Endothelial cell of umbilical vein (primary cell): ENCODE data around the gene NTF4. TPM values are rescaled to one million over a fixed set of nuclear protein-coding genes. Genes with fewer than 3 reads are reported as not detected.

ENCODE experiments used
- BruUV-seq: library from RNA; stranded (reverse); fragments of 400-500 nt; replicated peaks from 2 replicates; lab custom pipeline; 2021; lab: Mats Ljungman, UMichigan
- CTCF ChIA-PET: fragments of 300-600, 350-600 bp; sonication (Branson Sonifier 250); formaldehyde crosslinking; loops from one replicate; lab custom pipeline; 2021; ENCODE audit warnings: antibody characterized with exemption, inconsistent platforms; lab: Charles Lee
- POLR2A ChIA-PET: fragments of 300-600, 350-600 bp; sonication (Branson Sonifier 250); formaldehyde crosslinking; loops from one replicate; lab custom pipeline; 2021; ENCODE audit warnings: antibody characterized with exemption, inconsistent platforms; lab: Charles Lee
- DNase-seq: peaks from one replicate; pipeline ENCODE4 v3.0.0-alpha.2; 2011; ENCODE audit warnings: low read depth, low spot score
- FAIRE-seq: peaks from 2 replicates; lab custom pipeline; 2011; peaks lifted over from hg19 to GRCh38; lab: Jason Lieb, UNC
- H2AFZ ChIP-seq: 2 replicates; pipeline ENCODE4 v1.6.0; 2012; ENCODE audit warnings: low read depth, low read length, control low read depth, inconsistent platforms
- H3K27ac ChIP-seq: 2 replicates; pipeline ENCODE4 v1.5.1; 2011; ENCODE audit warnings: low read depth, mild to moderate bottlenecking, control low read depth, low read length, moderate library complexity; ENCODE audit not compliant: insufficient read depth
- H3K27me3 ChIP-seq, 2 experiments: 2 replicates each; pipeline versions ENCODE4 v1.6.0 to v1.6.1; 2011; ENCODE audit warnings: low read length in 2 of 2, mixed read lengths in 1 of 2; ENCODE audit not compliant: control insufficient read depth in 2 of 2, insufficient read depth in 2 of 2
- H3K36me3 ChIP-seq, 2 experiments: 2 replicates in 1 of 2; 3 replicates in 1 of 2; pipeline ENCODE4 v1.5.1; 2011; ENCODE audit warnings: low read length in 2 of 2, mild to moderate bottlenecking in 1 of 2, moderate library complexity in 1 of 2; ENCODE audit not compliant: control insufficient read depth in 2 of 2, insufficient read depth in 2 of 2; ENCODE audit errors: extremely low read depth in 1 of 2
- H3K4me1 ChIP-seq: 3 replicates; pipeline ENCODE4 v1.5.1; 2011; ENCODE audit warnings: mild to moderate bottlenecking, low read length; ENCODE audit not compliant: control insufficient read depth, insufficient read depth; ENCODE audit errors: extremely low read depth
- H3K4me2 ChIP-seq: 2 replicates; pipeline ENCODE4 v1.6.1; 2011; ENCODE audit warnings: low read length, control low read depth, mixed read lengths; ENCODE audit not compliant: insufficient read depth
- H3K4me3 ChIP-seq, 3 experiments: fragments of 200-600 bp in 1 of 3; sonication (generic), shearing (Covaris generic) in 1 of 3; replicated peaks in 1 of 3; 2 replicates each; pipeline ENCODE4 v1.5.1; 2011 to 2016; ENCODE audit warnings: control low read depth in 3 of 3, low read length in 3 of 3, mild to moderate bottlenecking in 2 of 3, inconsistent platforms in 1 of 3, low read depth in 1 of 3, moderate library complexity in 1 of 3; ENCODE audit not compliant: insufficient read depth in 1 of 3
- H3K79me2 ChIP-seq: 2 replicates; pipeline ENCODE4 v1.6.0; 2012; ENCODE audit warnings: low read length, inconsistent platforms; ENCODE audit not compliant: control insufficient read depth, insufficient read depth
- H3K9ac ChIP-seq: replicated peaks from 2 replicates; pipeline ENCODE3; 2011; ENCODE audit warnings: low read length, control low read depth; ENCODE audit not compliant: insufficient read depth; ENCODE audit errors: extremely low read depth
- H3K9me1 ChIP-seq: replicated peaks from 3 replicates; pipeline ENCODE4 v1.6.0; 2011; ENCODE audit warnings: mild to moderate bottlenecking, low read length; ENCODE audit not compliant: control insufficient read depth, insufficient read depth; ENCODE audit errors: extremely low read depth
- H3K9me3 ChIP-seq: replicated peaks from 2 replicates; pipeline ENCODE4 v1.5.1; 2012; ENCODE audit warnings: low read length, inconsistent platforms; ENCODE audit not compliant: control insufficient read depth, insufficient read depth
- H4K20me1 ChIP-seq: replicated peaks from 2 replicates; pipeline ENCODE3; 2011; ENCODE audit warnings: mild to moderate bottlenecking, low read length; ENCODE audit not compliant: control insufficient read depth, insufficient read depth; ENCODE audit errors: extremely low read depth
- EZH2 ChIP-seq: IDR thresholded peaks from 2 replicates; pipeline ENCODE4 v1.6.1; 2012; ENCODE audit warnings: borderline replicate concordance, low read depth, mild to moderate bottlenecking, moderate library complexity, low read length, inconsistent platforms; ENCODE audit not compliant: severe bottlenecking
- FOS ChIP-seq: IDR thresholded peaks from 2 replicates; pipeline ENCODE4 v1.6.1; 2011; ENCODE audit warnings: mild to moderate bottlenecking, low read length, moderate library complexity, borderline replicate concordance; ENCODE audit not compliant: insufficient read depth
- GATA2 ChIP-seq: IDR thresholded peaks from 2 replicates; pipeline ENCODE4 v1.7.0; 2011; ENCODE audit warnings: low read depth, mild to moderate bottlenecking, moderate library complexity, mixed read lengths, low read length; ENCODE audit not compliant: insufficient read length, insufficient read depth
- JUN ChIP-seq: IDR thresholded peaks from 2 replicates; pipeline ENCODE4 v1.6.1; 2011; ENCODE audit warnings: borderline replicate concordance, low read depth; ENCODE audit not compliant: insufficient read length, insufficient read depth
- MYC ChIP-seq: IDR thresholded peaks from one replicate; pipeline ENCODE4 v1.6.1; 2011; ENCODE audit warnings: mild to moderate bottlenecking, low read depth, low read length
- POLR2A ChIP-seq: IDR thresholded peaks from 2 replicates; pipeline ENCODE4 v1.6.1; 2012; ENCODE audit warnings: low read depth, mild to moderate bottlenecking, control low read depth, low read length
- POLR2AphosphoS5 ChIP-seq: IDR thresholded peaks from 2 replicates; pipeline ENCODE4 v1.6.1; 2012; ENCODE audit warnings: low read depth, mild to moderate bottlenecking, control low read depth, low read length, moderate library complexity; ENCODE audit not compliant: insufficient read depth
- dilution Hi-C: fragments of 300-500 bp; cut with MboI; formaldehyde crosslinking; loops from one replicate; pipeline ENCODE4 v1.15.0; 2019; ENCODE audit warnings: low sequenced_read_pairs; ENCODE audit not compliant: extremely low pct_ligation_motif_present
- intact Hi-C: fragments of 100-400 bp; cut with micrococcal nuclease; formaldehyde crosslinking; loops from one replicate; pipeline ENCODE4 v1.10.0; 2022
- polyA plus RNA-seq, 4 experiments: library from polyadenylated mRNA; depleted of rRNA in 3 of 4; stranded (reverse) in 3 of 4; unstranded in 1 of 4; fragments of >200 nt; gene quantifications; 2 replicates each; pipeline versions ENCODE4 v1.2.1 to v1.2.3, GENCODE V29; 2011 to 2012; ENCODE audit warnings: missing spikeins in 1 of 4
- total RNA-seq: library from RNA; stranded (reverse); gene quantifications from 2 replicates; pipeline ENCODE4 v1.2.3, GENCODE V29; 2021
- TF ChIP-seq, protein P1 (sequence below): IDR thresholded peaks from 2 replicates; pipeline ENCODE4 v1.6.1; 2011; ENCODE audit not compliant: insufficient read depth, insufficient read length
- TF ChIP-seq, protein P2 (sequence below), 2 donors: IDR thresholded peaks; 1 replicate in 1 of 2; 2 replicates in 1 of 2; pipeline ENCODE4 v1.5.1; 2011; ENCODE audit warnings: low read length in 2 of 2, mild to moderate bottlenecking in 2 of 2, moderate library complexity in 2 of 2, control low read depth in 1 of 2, inconsistent platforms in 1 of 2, low read depth in 1 of 2; ENCODE audit not compliant: insufficient read depth in 1 of 2; ENCODE audit errors: extremely low read depth in 1 of 2

NTF4 gene
- total and polyA plus RNA-seq, 2 donors (not counting 3 experiments of a cell fraction or from before 2014, with no cell fraction given) = not detected

DNA sequence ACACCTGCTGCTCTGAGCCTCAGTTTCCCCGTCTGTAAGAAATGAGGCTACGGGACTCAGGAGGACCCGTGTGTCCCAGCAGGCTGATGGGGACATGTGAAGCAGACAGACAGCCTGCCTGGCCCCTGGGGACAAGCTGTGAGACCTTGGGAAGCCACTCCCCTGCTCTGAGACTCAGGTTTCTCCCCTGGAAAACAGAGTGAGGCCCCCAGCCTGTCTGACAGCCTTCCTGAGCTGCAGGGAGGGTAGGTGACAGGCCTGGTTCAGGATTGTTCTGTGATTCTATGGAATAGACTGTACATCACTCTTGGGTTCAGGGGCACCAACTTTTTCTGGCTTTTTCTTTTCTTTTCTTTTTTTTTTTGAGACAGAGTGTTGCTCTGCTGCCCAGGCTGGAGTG is 2.9 kb upstream of the NTF4 start:
- CTCF ChIA-PET = interaction anchor here (0.7 to 1.4 kb wide), 3 partner anchors 8 to 30 kb away, joined by 3 to 7 read pairs (median 4); partner anchors contain the start of gene CGB7

More for the DNA sequence above, 2.9 kb upstream of the NTF4 start:
- Histone ChIP-seq H3K27me3 (peaks cover 42 to 47% of the 10 kb centered on the region in 2 experiments), H2AFZ (no peak overlapping the region), H3K79me2 (no peaks in the 10 kb centered on the region), H3K9me1 (no peaks in the 10 kb centered on the region), H3K36me3 (no peaks in the 10 kb centered on the region), H3K9me3 (no peaks in the 10 kb centered on the region), H3K9ac (no peak overlapping the region), H3K4me2 (no peak overlapping the region), H4K20me1 (no peaks in the 10 kb centered on the region), H3K4me1 (no peaks in the 10 kb centered on the region), H3K27ac (no peak overlapping the region), H3K4me3 (no peak overlapping the region)
- TF ChIP-seq MYC = no peak
- no peak for TF ChIP-seq POLR2A
- no peak for TF ChIP-seq FOS
- no peak for TF ChIP-seq GATA2
- TF ChIP-seq JUN = no peak
- TF ChIP-seq POLR2AphosphoS5 = no peak
- no peak for TF ChIP-seq EZH2
- TF ChIP-seq, protein P1, sequence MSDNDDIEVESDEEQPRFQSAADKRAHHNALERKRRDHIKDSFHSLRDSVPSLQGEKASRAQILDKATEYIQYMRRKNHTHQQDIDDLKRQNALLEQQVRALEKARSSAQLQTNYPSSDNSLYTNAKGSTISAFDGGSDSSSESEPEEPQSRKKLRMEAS = no peak
- TF ChIP-seq, protein P2, sequence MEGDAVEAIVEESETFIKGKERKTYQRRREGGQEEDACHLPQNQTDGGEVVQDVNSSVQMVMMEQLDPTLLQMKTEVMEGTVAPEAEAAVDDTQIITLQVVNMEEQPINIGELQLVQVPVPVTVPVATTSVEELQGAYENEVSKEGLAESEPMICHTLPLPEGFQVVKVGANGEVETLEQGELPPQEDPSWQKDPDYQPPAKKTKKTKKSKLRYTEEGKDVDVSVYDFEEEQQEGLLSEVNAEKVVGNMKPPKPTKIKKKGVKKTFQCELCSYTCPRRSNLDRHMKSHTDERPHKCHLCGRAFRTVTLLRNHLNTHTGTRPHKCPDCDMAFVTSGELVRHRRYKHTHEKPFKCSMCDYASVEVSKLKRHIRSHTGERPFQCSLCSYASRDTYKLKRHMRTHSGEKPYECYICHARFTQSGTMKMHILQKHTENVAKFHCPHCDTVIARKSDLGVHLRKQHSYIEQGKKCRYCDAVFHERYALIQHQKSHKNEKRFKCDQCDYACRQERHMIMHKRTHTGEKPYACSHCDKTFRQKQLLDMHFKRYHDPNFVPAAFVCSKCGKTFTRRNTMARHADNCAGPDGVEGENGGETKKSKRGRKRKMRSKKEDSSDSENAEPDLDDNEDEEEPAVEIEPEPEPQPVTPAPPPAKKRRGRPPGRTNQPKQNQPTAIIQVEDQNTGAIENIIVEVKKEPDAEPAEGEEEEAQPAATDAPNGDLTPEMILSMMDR (IDR thresholded peaks at IDR 0.05; ENCODE audit: extremely low read depth in 1 of 2, insufficient read depth in 1 of 2, low read depth in 1 of 2, low read length in 2 of 2) = no peak
- POLR2A ChIA-PET = no interaction called here
- BruUV-seq = no TSS peak
- dilution Hi-C loops = no loop called here
- intact Hi-C loops = loop anchor here (1.0 kb wide), 1 partner anchor 10 kb away; the partner anchor contains the start of gene CGB7
- FAIRE-seq = no peak
- DNase-seq = no peak
